GM18909 (cell line): Measurements from ENCODE around the gene RET.

Experiments used
- ATAC-seq: cut with Tn5 transposase; IDR thresholded peaks from one replicate; pipeline ENCODE4 v1.9.1; 2021; ENCODE audit warnings: mild to moderate bottlenecking; ENCODE audit not compliant: unreplicated experiment, poor library complexity

RET gene

GRCh38 chr10:43156590-43157341 lies 79.9 kb downstream of the RET start:
- no peak for ATAC-seq

DNA sequence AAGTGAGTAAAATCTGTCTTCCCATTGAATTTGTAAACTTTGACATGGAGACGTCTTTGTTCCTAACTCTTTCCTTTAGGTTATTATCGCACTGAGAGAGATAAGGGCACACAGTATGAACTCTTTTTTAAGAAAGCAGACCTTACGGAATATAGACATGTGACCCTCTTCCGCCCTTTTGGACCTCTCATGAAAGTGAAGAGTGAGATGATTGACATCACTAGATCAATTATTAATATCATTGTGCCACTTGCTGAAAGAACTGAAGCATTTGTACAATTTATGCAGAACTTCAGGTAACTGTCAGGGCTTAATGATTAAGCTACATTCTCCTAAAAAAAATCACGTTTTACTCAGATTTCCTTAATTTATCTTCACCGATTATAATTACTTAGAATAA lies 81.8 kb downstream of the RET start:
- no peak for ATAC-seq

DNA sequence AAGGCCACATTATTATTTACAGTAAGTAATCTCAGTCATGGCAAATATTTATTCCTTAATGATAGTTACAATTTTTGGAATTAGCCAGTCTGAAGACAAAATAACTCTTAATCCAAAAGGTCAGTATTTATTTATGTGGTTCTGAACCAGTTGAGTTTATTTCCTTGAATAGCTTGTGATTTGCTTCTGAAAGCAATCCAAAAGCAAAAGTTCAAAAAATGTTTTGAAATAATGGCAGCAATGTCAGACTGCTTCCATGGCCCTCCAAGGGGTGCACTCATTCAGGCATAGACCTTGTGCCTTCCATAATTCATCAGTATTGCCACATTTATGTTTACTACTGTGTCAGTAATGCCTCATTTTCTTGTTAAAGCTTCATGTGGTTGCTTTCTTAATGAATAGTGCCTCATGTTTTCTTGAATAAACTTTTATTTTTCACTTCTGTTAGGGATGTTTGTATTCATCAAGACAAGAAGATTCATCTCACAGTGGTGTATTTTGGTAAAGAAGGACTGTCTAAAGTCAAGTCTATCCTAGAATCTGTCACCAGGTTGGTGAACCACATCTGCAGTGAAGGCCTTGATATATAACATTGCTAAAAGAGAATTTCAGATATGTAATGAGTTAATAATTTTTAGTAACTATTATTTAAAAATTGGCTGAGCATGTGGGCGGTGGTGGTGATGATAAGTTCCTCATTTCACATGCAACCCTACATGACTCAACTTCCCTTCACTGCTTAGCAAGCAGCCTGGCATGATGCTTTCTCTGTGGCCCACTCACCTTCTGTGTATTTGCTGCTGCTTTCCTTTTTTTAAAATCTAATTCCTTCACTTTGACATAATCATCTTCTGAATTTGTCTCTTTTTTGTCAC lies 83.4 kb downstream of the RET start:
- ATAC-seq: peak; percentile 76

DNA sequence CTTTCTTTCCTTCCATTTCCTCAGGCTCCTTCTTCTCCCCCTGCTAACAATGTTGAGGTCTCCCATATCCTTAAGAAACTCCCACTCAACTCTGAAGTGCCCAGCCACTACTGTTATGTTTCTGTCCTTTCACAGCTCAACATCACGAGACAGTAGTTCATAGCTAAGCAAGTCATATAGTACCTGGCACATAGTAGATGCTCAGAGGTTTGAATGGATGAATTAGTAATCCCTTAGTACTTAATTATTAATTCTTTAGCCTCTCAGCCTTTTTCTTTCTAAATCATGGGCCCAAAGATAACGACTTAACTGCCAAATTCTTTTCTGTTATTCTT lies 84.0 kb downstream of the RET start:
- peak; percentile 85 for ATAC-seq

DNA sequence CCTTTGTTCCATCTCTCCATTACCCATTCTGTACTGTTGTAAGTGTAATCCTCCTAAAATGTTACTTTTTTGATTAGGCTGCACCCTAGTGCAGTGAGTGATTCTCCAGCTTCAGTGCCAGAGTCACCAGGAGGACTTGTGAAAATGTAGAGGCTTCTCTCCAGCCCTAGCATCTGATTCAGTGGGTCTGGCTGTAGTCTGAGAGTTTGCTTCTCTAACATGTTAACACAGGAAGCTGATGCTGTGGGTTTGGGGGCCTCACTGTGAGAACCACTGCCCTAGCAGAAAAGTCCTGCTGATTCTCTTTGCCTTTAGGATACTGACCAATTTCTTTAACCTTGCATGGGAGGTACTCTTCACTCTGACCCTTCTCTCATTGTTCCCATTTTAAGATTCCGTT lies 85.7 kb downstream of the RET start:
- no peak for ATAC-seq

GRCh38 chr10:43166207-43166879 lies 89.5 kb downstream of the RET start:
- ATAC-seq: peak; percentile 32

DNA sequence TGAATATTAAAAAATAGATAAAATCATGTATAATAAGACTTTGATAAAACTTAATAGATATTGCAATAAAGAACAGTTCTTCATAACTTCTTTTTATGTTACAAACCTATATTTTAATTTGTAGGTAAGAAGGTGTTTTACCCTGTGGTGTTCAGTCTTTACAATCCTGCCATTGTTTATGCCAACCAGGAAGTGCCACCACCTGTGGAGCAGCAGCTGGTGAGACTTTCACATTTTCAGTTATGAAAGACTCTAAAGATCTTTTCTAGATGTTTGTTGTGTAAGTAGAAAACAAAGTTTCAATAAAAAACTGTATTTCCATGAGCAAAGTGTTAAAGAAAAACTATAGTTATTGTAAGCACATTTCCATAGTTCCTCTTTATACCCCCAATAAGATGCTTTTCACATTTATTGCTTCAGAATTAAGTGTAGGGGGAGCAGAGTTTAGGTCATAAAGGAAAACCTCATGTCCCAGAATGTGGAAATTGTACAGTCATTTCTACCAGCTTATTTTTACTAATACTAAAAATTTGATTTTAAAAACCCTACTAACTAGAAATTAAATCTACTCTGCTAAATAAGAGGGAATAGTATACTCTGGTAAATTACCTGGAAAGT lies 90.1 kb downstream of the RET start:
- ATAC-seq: peak; percentile 87

GRCh38 chr10:43167498-43167889 lies 90.6 kb downstream of the RET start:
- ATAC-seq: no peak

- ATAC-seq: no peak
Observed at GRCh38 chr10:43170491-43170890, 93.6 kb downstream of the RET start.

- ATAC-seq: peak; percentile 48
Observed at GRCh38 chr10:43172645-43173044, 95.8 kb downstream of the RET start.

GRCh38 chr10:43173120-43173519 lies 96.3 kb downstream of the RET start:
- no peak for ATAC-seq

DNA sequence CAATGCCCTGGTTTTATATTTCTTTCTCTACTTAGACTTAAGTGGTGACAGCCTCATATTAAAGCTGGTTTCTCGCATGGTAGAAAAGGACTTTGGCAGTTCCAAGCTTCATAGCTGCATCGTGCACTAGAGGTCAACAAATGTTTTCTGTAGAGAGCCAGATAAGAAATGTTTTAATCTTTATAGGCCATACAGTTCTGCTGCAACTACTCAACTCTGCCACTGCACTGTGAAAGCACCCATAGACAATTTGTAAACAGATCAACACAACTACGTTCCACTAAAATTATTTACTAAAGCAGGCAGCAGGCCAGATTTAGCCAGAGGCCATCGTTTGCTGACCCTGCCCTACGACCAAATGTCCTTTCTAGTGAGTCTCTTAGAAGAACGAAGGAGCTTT lies 98.1 kb downstream of the RET start:
- ATAC-seq: no peak

- no peak for ATAC-seq
Observed at GRCh38 chr10:43176271-43176670, 99.4 kb downstream of the RET start.

DNA sequence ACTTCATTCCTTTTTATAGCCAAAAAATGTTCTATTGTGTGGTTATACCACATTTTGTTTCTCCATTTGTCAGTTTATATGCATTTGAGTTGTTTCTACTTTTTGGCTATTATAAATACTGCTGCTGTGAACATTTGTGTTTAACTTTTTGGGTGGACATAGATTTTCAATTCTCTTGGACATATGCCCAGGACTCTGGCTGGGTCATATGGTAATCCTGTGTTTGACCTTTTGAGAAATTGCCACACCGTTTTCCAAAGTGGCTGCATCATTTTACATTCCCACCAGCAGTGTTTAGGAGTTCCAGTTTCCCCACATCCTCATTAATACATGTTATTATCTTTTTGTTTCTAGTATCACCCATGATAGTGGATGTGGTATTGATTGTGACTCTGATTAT lies 100.7 kb downstream of the RET start:
- no peak for ATAC-seq
